SHP77 (cell line): ENCODE measurements around the gene CTNNBL1.
"Not testable (repeated sequence)": the region's sequence is repeated elsewhere in the genome, so short reads cannot be mapped to it uniquely, and the experiment has no call there.

Source experiments
- DNase-seq, 2 experiments: peaks; one replicate each; lab custom pipeline; 2025; lab: John Stamatoyannopoulos, UW

Gene CTNNBL1

GRCh38 chr20:37852666-37853065, 158.8 kb downstream of the CTNNBL1 start:
- no peak for DNase-seq

DNA sequence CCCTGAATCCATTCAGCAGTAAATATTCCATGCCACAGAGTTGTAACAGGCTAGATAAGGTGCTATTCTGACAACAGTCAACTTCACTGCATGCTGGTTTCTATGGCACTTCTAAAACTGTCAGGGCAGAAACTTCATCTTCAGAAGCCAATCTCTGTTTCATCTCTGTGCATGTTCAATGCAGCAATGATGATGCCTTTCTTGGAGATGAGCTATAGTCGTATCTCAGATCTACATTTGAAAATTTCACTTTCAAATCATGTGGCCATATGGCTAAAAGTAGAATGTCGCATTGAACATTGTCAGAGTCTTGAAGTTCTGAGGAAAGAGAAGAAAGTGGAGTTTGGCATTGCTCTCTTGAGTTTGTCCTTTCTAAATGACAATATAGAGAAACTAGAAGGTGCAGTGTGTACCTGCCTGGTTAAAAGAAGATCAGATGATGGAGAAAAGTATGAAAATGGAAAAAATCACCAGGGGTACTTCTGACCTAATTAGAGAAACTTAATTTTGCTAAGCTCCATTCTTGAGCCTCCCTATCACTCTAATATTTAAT, 160.1 kb downstream of the CTNNBL1 start:
- no peak for DNase-seq

DNA sequence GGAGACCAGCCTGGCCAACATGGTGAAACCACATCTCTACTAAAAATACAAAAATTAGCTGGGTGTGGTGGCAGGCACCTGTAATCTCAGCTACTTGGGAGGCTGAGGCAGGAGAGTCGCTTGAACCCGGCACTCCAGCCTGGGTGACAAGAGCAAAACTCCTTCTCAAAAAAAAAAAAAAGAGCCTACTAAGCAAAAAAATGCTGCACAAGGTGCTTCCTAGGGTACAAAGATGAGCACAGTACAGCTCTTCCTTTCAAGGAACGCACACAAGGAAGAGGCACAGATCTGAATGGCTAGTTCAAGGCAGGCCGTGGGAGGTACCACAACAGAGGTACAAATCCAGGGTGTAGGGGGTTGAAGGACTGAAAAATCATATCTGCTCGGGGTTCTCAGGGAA, 162.2 kb downstream of the CTNNBL1 start:
- not testable (repeated sequence) for DNase-seq

GRCh38 chr20:37856932-37857660, 163.3 kb downstream of the CTNNBL1 start:
- no peak for DNase-seq

DNA sequence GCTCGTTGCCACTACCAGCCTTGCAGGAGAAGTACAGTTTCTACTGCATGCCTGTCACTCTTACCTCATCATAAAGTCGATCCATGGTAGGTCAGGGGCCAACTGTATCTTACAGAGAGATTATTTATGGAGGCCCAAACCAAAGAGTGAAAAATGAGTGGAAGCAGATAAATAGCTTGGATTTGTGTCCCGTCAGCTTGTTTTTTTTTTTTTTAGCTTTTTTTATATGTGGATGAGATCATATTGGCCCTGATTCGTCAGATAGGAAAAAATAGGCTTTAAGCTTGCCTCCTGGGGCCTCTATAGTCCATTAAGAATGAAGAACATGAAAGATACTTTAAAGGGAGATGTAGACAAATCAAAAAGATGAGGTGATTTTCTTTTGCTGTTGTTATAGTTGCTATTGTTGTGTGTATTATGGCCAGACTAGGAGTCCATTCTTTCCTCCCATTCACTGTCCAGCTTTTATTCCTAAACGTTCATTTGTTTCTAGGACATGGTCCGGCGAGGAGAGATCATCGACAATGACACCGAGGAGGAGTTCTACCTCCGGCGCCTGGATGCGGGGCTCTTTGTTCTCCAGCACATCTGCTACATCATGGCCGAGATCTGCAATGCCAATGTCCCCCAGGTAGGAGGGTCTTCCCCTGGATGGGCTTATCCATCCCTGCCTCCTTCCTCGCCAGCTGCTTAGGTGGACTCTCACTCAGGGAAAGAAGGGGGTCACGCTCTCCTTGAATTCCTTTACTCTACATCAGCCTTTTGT, 165.8 kb downstream of the CTNNBL1 start:
- no peak for DNase-seq

DNA sequence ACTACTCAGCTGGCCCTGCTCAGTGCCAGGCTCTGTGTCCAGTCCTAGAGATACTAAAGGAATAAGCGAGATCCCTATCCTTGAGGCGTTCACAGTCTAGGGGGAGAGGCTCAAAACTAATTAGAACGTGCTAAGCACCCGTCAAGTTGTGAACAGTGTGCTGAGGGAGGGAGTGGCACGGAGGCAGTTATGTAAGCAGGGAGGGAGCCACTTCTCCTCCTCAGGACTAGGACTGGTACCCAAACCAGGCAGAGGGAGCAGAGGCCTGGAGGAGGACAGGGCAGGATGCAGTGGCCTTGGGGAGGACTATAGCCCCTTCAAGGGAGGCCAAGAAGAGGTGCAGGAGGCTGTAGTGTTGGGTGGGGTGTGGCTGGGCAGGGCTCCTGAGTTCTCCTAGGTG, 169.5 kb downstream of the CTNNBL1 start:
- DNase-seq: no peak

GRCh38 chr20:37864298-37864697, 170.5 kb downstream of the CTNNBL1 start:
- no peak for DNase-seq

GRCh38 chr20:37866051-37866450, 172.2 kb downstream of the CTNNBL1 start:
- DNase-seq: no peak

- no peak for DNase-seq
These were observed 173.7 kb downstream of the CTNNBL1 start for GRCh38 chr20:37867289-37868195.

- no peak for DNase-seq
These were observed 175.1 kb downstream of the CTNNBL1 start for GRCh38 chr20:37868851-37869333.

- no peak for DNase-seq
These were observed 175.6 kb downstream of the CTNNBL1 start for GRCh38 chr20:37869334-37869861.

DNA sequence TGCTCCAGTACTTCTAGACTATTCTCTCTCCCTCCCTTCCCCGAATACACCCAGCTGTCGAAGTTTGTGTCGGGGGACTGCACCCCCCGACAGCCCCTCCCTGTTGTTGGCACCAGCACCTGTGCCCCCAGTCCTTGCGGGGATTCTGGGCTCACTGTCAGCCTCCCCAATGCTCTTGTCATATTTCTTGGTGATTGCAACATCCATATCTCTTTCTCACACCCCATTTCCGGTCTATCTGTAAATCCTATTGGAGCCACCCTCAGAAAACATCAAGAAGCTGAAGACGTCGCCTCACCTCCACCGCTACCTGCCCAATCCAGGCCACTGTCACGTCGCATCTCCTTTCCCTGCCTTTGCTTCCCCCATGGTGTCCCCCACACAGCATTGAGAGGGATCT, 176.5 kb downstream of the CTNNBL1 start:
- DNase-seq: no peak

DNA sequence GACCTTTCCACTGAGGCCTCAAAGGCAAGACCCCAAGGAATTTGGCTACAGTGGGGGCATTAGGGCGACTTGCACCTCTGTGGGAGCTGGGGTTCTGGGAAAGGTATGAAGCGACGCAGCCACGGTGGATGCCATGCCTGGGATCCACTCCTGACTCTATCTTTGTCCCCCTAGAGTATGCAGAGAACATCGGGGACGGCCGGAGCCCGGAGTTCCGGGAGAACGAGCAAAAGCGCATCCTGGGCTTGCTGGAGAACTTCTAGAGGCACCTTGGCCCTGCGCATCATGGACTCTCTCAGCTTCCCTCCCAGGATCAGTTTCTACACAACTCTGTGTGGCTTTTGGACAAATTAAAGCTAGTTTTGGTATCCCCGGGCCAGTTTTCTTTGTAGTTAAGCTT, 177.9 kb downstream of the CTNNBL1 start:
- DNase-seq: no peak

DNA sequence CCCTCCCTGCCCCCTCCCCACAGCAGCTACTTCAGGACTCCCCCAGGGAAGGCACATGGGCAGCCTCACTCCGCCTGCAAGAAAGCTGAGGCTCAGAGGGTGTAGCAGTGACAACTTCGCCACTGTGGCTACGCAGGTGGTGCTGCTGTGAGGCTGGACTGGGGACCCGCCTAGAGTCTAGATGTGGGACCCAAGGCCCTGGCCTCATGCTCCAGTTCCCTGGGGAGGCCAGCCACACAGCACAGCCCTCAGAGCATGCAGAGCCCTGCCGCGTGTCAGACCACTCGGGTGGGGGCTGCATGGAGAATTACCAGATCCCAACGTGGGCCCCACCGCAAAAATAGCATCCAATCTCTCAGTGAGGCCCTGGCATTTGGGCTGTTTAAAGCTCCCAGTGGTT, 178.3 kb downstream of the CTNNBL1 start:
- DNase-seq: no peak

GRCh38 chr20:37873884-37874283, 180.1 kb downstream of the CTNNBL1 start:
- DNase-seq: no peak

GRCh38 chr20:37875460-37876175, 181.8 kb downstream of the CTNNBL1 start:
- no peak for DNase-seq

- DNase-seq: no peak
These were observed 183.0 kb downstream of the CTNNBL1 start for GRCh38 chr20:37876863-37877262.

DNA sequence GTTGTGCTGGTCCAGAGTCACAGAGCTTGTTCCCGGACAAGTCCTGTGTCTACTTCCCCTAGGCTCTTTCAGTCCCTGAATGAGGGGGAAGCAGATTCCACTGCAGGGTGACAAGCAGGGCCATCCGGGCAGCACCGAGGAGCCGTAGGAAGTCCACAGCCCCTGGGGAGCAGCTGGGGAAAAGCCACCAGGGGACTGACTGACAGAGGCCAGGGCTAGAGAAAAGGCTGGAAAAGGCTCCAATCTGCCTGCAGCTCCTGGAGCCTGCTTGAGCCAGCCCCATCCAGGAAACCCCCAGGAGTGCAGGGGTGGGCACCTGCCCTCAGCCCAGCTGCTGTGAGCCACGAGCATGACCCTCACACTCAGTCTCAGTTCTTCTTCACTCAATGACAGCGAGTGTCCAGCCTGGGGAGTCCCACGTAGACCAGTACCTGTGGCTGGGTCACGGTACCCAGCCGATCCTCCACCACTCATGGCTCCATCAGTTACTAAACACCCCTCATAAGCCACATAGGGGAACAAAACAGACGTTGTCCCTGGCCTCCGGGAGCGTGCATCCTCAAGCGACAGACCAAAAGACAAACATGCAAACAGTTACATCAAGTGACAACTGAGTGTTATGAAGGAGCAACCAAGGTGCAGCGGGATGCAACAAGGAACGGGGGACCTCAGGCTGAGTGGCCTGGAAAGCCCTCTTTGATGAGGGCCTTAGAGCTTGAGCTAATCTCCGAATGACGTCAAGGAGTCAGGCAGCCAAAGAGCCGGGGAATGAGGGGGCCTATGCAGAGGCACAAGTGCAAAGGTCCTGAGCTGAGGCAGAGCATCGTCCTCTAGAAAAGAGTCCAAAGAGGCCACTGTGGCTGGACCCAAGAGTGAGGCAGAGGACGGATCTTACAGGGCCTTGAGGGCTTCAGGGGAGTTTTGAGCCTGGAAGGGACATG, 184.3 kb downstream of the CTNNBL1 start:
- no peak for DNase-seq

GRCh38 chr20:37878835-37879599, 185.2 kb downstream of the CTNNBL1 start:
- DNase-seq: no peak
